GM12891 (cell line): ENCODE results near the gene ETHE1.

Experiments
- POLR2AphosphoS5 ChIP-seq: IDR thresholded peaks from 2 replicates; pipeline ENCODE4 v1.6.1; 2011; ENCODE audit warnings: low read depth, low read length, control low read depth
- TAF1 ChIP-seq: IDR thresholded peaks from 2 replicates; pipeline ENCODE4 v1.6.1; 2011; ENCODE audit warnings: low read depth, low read length, control low read depth

DNA sequence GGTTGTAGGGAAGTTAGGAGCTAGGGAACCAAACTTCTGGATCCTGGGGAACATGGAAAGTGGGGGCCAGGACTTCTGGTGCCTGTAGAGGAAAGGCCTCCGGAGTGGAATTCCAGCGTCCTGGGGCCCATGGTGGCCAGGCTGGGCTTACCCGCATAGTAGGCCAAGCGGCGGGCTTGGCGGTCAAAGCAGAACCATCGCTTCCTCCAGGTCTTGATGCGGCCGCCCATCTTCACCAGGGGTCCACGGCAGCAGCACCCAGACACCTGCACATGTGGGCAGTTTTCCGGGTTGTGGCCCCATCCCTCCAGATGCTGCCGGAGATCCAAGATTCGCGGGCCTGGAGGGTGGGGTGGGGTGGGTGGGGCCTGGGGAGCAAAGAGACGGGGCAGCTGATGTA is 47.8 kb downstream of the ETHE1 start:
- TF ChIP-seq POLR2AphosphoS5 (no peak), TAF1 (no peak)
